Naive thymus-derived CD4-positive, alpha-beta T cell (primary cell): ENCODE data around the gene USP17L28. TPM values are rescaled to one million over a fixed set of nuclear protein-coding genes. Genes with fewer than 3 reads are reported as not detected.
"Not testable (repeated sequence)": the region's sequence is repeated elsewhere in the genome, so short reads cannot be mapped to it uniquely, and the experiment has no call there.

Source experiments
- ATAC-seq: fragments of 150-1000 bp; cut with Tn5 transposase; 2 replicates; pipeline ENCODE4 v1.10.0; 2021; ENCODE audit warnings: mild to moderate bottlenecking, moderate library complexity
- CTCF ChIA-PET: fragments of 350-600 bp; sonication (Branson Sonifier 250); formaldehyde crosslinking; loops from one replicate; lab custom pipeline; 2021; ENCODE audit warnings: antibody characterized with exemption; lab: Charles Lee
- POLR2A ChIA-PET: fragments of 350-600 bp; sonication (Branson Sonifier 250); formaldehyde crosslinking; loops from one replicate; lab custom pipeline; 2021; ENCODE audit warnings: antibody characterized with exemption, inconsistent platforms; lab: Charles Lee
- DNase-seq, 9 donors: peaks; one replicate each; pipeline versions ENCODE4 v3.0.0 to v3.0.0-alpha.2; 2020 to 2022; ENCODE audit warnings: mixed read lengths in 1 of 9
- H3K27ac ChIP-seq: one replicate; pipeline ENCODE4 v1.7.0; 2013; ENCODE audit warnings: mild to moderate bottlenecking, low read depth, low read length, moderate library complexity
- H3K27me3 ChIP-seq, 2 donors: one replicate each; pipeline ENCODE4 v1.7.0; 2013; ENCODE audit warnings: low read length in 2 of 2, mild to moderate bottlenecking in 2 of 2, moderate library complexity in 2 of 2; ENCODE audit not compliant: control insufficient read depth in 2 of 2, insufficient read depth in 2 of 2
- H3K36me3 ChIP-seq, 3 experiments: 1 replicate in 2 of 3; 2 replicates in 1 of 3; pipeline ENCODE4 v1.7.0; 2013; ENCODE audit warnings: low read length in 3 of 3, mild to moderate bottlenecking in 3 of 3, moderate library complexity in 1 of 3; ENCODE audit not compliant: insufficient read depth in 3 of 3, control insufficient read depth in 2 of 3
- H3K4me1 ChIP-seq, 2 donors: one replicate each; pipeline ENCODE4 v1.7.0; 2013; ENCODE audit warnings: low read length in 2 of 2, mild to moderate bottlenecking in 2 of 2, moderate library complexity in 1 of 2; ENCODE audit not compliant: control insufficient read depth in 2 of 2, insufficient read depth in 2 of 2
- H3K4me3 ChIP-seq: 2 replicates; pipeline ENCODE4 v1.7.0; 2013; ENCODE audit warnings: mild to moderate bottlenecking, low read length
- H3K9me3 ChIP-seq, 3 experiments: 1 replicate in 2 of 3; 2 replicates in 1 of 3; pipeline ENCODE4 v1.7.0; 2013; ENCODE audit warnings: low read length in 3 of 3; ENCODE audit not compliant: control insufficient read depth in 2 of 3
- H3K27ac Mint-ChIP-seq, 9 donors: one replicate each; pipeline ENCODE4 v1.8.0; 2020 to 2022; ENCODE audit warnings: mixed read lengths in 9 of 9, mild to moderate bottlenecking in 8 of 9, moderate library complexity in 5 of 9, inconsistent platforms in 2 of 9
- H3K27me3 Mint-ChIP-seq, 5 donors: one replicate each; pipeline ENCODE4 v1.8.0; 2021 to 2022; ENCODE audit warnings: mixed read lengths in 5 of 5, mild to moderate bottlenecking in 1 of 5
- H3K36me3 Mint-ChIP-seq, 5 donors: one replicate each; pipeline ENCODE4 v1.8.0; 2020 to 2022; ENCODE audit warnings: mixed read lengths in 5 of 5, mild to moderate bottlenecking in 3 of 5, inconsistent platforms in 1 of 5
- H3K4me1 Mint-ChIP-seq, 7 donors: one replicate each; pipeline ENCODE4 v1.8.0; 2020 to 2022; ENCODE audit warnings: mixed read lengths in 7 of 7, mild to moderate bottlenecking in 3 of 7, inconsistent platforms in 1 of 7
- H3K4me3 Mint-ChIP-seq, 10 donors: one replicate each; pipeline ENCODE4 v1.8.0; 2020 to 2022; ENCODE audit warnings: mild to moderate bottlenecking in 10 of 10, mixed read lengths in 10 of 10, moderate library complexity in 6 of 10, inconsistent platforms in 2 of 10
- H3K9me3 Mint-ChIP-seq, 11 donors: one replicate each; pipeline ENCODE4 v1.8.0; 2020 to 2022; ENCODE audit warnings: mixed read lengths in 11 of 11, mild to moderate bottlenecking in 4 of 11, inconsistent platforms in 1 of 11, moderate library complexity in 1 of 11
- intact Hi-C, 2 donors: fragments of 100-400 bp; cut with micrococcal nuclease; formaldehyde crosslinking; loops; one replicate each; pipeline ENCODE4 v1.15.1; 2023
- polyA plus RNA-seq, 2 donors: library from polyadenylated mRNA; unstranded; fragments of 300-500 nt; fragmentation: Illumina TruSeq; gene quantifications; one replicate each; pipeline ENCODE4 v1.2.3, GENCODE V29; 2021
- total RNA-seq, 6 experiments: library from RNA in 5 of 6; stranded (reverse) in 5 of 6; gene quantifications; 1 replicate in 5 of 6; 2 replicates in 1 of 6; pipeline ENCODE4 v1.2.3 and lab custom pipeline; 2021 to 2026

USP17L28 gene
- total and polyA plus RNA-seq, 7 experiments from 2014 or later = not detected

- H3K27ac ChIP-seq, H3K4me3 ChIP-seq, H3K9me3 ChIP-seq, H3K4me1 Mint-ChIP-seq, H3K9me3 Mint-ChIP-seq, DNase-seq, H3K27me3 ChIP-seq, CTCF ChIA-PET, H3K36me3 ChIP-seq, H3K4me3 Mint-ChIP-seq, POLR2A ChIA-PET, H3K4me1 ChIP-seq, H3K27ac Mint-ChIP-seq, intact Hi-C loops, H3K36me3 Mint-ChIP-seq, ATAC-seq: not testable (repeated sequence)
- H3K27me3 Mint-ChIP-seq = peaks cover 4 to 14% (median 9%) of the 10 kb centered on the region in 5 donors
These were observed 40.3 kb downstream of the USP17L28 start for GRCh38 chr4:9389001-9389400.

Other genes with a start within 250 kb of the USP17L28 start
- not detected for gene FAM90A26, start 178.5 kb upstream of the USP17L28 start, total RNA-seq
- gene FAM90A26, start 178.5 kb upstream of the USP17L28 start, polyA plus RNA-seq = not detected
- gene USP17L10, start 138.2 kb upstream of the USP17L28 start, total RNA-seq = not detected
- not detected for gene USP17L10, start 138.2 kb upstream of the USP17L28 start, polyA plus RNA-seq
- gene USP17L11, start 133.5 kb upstream of the USP17L28 start, total RNA-seq = not detected
- not detected for gene USP17L11, start 133.5 kb upstream of the USP17L28 start, polyA plus RNA-seq
- not detected for gene USP17L12, start 128.7 kb upstream of the USP17L28 start, total RNA-seq
- gene USP17L12, start 128.7 kb upstream of the USP17L28 start, polyA plus RNA-seq = not detected
- gene USP17L13, start 124.0 kb upstream of the USP17L28 start, total RNA-seq = not detected
- gene USP17L13, start 124.0 kb upstream of the USP17L28 start, polyA plus RNA-seq = not detected
- gene USP17L15, start 114.5 kb upstream of the USP17L28 start, total RNA-seq = not detected
- gene USP17L15, start 114.5 kb upstream of the USP17L28 start, polyA plus RNA-seq = not detected
- not detected for gene USP17L17, start 105.0 kb upstream of the USP17L28 start, total RNA-seq
- not detected for gene USP17L17, start 105.0 kb upstream of the USP17L28 start, polyA plus RNA-seq
- not detected for gene USP17L18, start 100.3 kb upstream of the USP17L28 start, total RNA-seq
- gene USP17L18, start 100.3 kb upstream of the USP17L28 start, polyA plus RNA-seq = not detected
- gene USP17L19, start 95.5 kb upstream of the USP17L28 start, total RNA-seq = not detected
- not detected for gene USP17L19, start 95.5 kb upstream of the USP17L28 start, polyA plus RNA-seq
- not detected for gene USP17L20, start 90.8 kb upstream of the USP17L28 start, total RNA-seq
- not detected for gene USP17L20, start 90.8 kb upstream of the USP17L28 start, polyA plus RNA-seq
- not detected for gene USP17L21, start 86.0 kb upstream of the USP17L28 start, total RNA-seq
- not detected for gene USP17L21, start 86.0 kb upstream of the USP17L28 start, polyA plus RNA-seq
- not detected for gene USP17L22, start 81.3 kb upstream of the USP17L28 start, total RNA-seq
- gene USP17L22, start 81.3 kb upstream of the USP17L28 start, polyA plus RNA-seq = not detected
- gene USP17L24, start 23.7 kb upstream of the USP17L28 start, total RNA-seq = not detected
- gene USP17L24, start 23.7 kb upstream of the USP17L28 start, polyA plus RNA-seq = not detected
- not detected for gene USP17L25, start 19.0 kb upstream of the USP17L28 start, total RNA-seq
- not detected for gene USP17L25, start 19.0 kb upstream of the USP17L28 start, polyA plus RNA-seq
- gene USP17L26, start 14.2 kb upstream of the USP17L28 start, total RNA-seq = not detected
- gene USP17L26, start 14.2 kb upstream of the USP17L28 start, polyA plus RNA-seq = not detected
- gene USP17L5, start 9.5 kb upstream of the USP17L28 start, total RNA-seq = not detected
- not detected for gene USP17L5, start 9.5 kb upstream of the USP17L28 start, polyA plus RNA-seq
- not detected for gene USP17L27, start 4.7 kb upstream of the USP17L28 start, total RNA-seq
- not detected for gene USP17L27, start 4.7 kb upstream of the USP17L28 start, polyA plus RNA-seq
- not detected for gene USP17L29, start 4.7 kb downstream of the USP17L28 start, total RNA-seq
- not detected for gene USP17L29, start 4.7 kb downstream of the USP17L28 start, polyA plus RNA-seq
- gene USP17L30, start 14.2 kb downstream of the USP17L28 start, total RNA-seq = not detected
- gene USP17L30, start 14.2 kb downstream of the USP17L28 start, polyA plus RNA-seq = not detected
- gene DEFB131A, start 95.5 kb downstream of the USP17L28 start, total RNA-seq = not detected
- gene DEFB131A, start 95.5 kb downstream of the USP17L28 start, polyA plus RNA-seq = not detected